HG03565 (cell line): ENCODE data around the gene LARGE1.

Source experiments
- ATAC-seq: cut with Tn5 transposase; IDR thresholded peaks from one replicate; pipeline ENCODE4 v1.9.1; 2021; ENCODE audit warnings: mild to moderate bottlenecking, moderate library complexity; ENCODE audit not compliant: unreplicated experiment

LARGE1 gene

GRCh38 chr22:33914699-33915098 lies 5.6 kb downstream of the LARGE1 start:
- no peak for ATAC-seq

GRCh38 chr22:33914131-33914530 lies 6.1 kb downstream of the LARGE1 start:
- no peak for ATAC-seq

- ATAC-seq = no peak
Observed at GRCh38 chr22:33913188-33913587, 7.1 kb downstream of the LARGE1 start.

GRCh38 chr22:33909911-33910310 lies 10.4 kb downstream of the LARGE1 start:
- no peak for ATAC-seq

GRCh38 chr22:33909075-33909458 lies 11.2 kb downstream of the LARGE1 start:
- ATAC-seq = no peak

- no peak for ATAC-seq
Observed at GRCh38 chr22:33908171-33909074, 11.9 kb downstream of the LARGE1 start.

- ATAC-seq = no peak
Observed at GRCh38 chr22:33906954-33907353, 13.3 kb downstream of the LARGE1 start.

GRCh38 chr22:33906475-33906874 lies 13.8 kb downstream of the LARGE1 start:
- no peak for ATAC-seq

- ATAC-seq = no peak
Observed at GRCh38 chr22:33903012-33903411, 17.3 kb downstream of the LARGE1 start.

- no peak for ATAC-seq
Observed at GRCh38 chr22:33902073-33902472, 18.2 kb downstream of the LARGE1 start.

GRCh38 chr22:33898121-33898520 lies 22.2 kb downstream of the LARGE1 start:
- ATAC-seq = no peak

GRCh38 chr22:33897448-33897835 lies 22.8 kb downstream of the LARGE1 start:
- no peak for ATAC-seq

GRCh38 chr22:33896575-33897447 lies 23.5 kb downstream of the LARGE1 start:
- no peak for ATAC-seq

GRCh38 chr22:33896154-33896553 lies 24.1 kb downstream of the LARGE1 start:
- no peak for ATAC-seq

GRCh38 chr22:33895444-33895843 lies 24.8 kb downstream of the LARGE1 start:
- ATAC-seq = no peak

GRCh38 chr22:33894515-33894914 lies 25.8 kb downstream of the LARGE1 start:
- ATAC-seq = no peak

GRCh38 chr22:33894036-33894435 lies 26.2 kb downstream of the LARGE1 start:
- ATAC-seq = no peak

GRCh38 chr22:33893512-33893911 lies 26.8 kb downstream of the LARGE1 start:
- no peak for ATAC-seq

- no peak for ATAC-seq
Observed at GRCh38 chr22:33891992-33892391, 28.3 kb downstream of the LARGE1 start.

GRCh38 chr22:33891455-33891854 lies 28.8 kb downstream of the LARGE1 start:
- no peak for ATAC-seq

- ATAC-seq = no peak
Observed at GRCh38 chr22:33889748-33890147, 30.5 kb downstream of the LARGE1 start.

- no peak for ATAC-seq
Observed at GRCh38 chr22:33888821-33889220, 31.5 kb downstream of the LARGE1 start.
